Suprapubic skin (tissue), 3 donors: ENCODE results near the gene SLC12A8.

Experiments used
- CTCF ChIP-seq, 2 donors: fragments of 200-600 bp in 1 of 2; fragments of 450-650 bp in 1 of 2; sonication (generic) in 1 of 2; IDR thresholded peaks; one replicate each; pipeline ENCODE4 v1.5.1; 2016 to 2019; ENCODE audit warnings: antibody characterized with exemption in 2 of 2, mild to moderate bottlenecking in 1 of 2, moderate library complexity in 1 of 2
- POLR2AphosphoS5 ChIP-seq, 3 donors: sonication (generic); formaldehyde crosslinking; IDR thresholded peaks; one replicate each; pipeline ENCODE4 v1.6.1; 2017; ENCODE audit warnings: antibody characterized with exemption in 3 of 3

GRCh38 chr3:125140818-125141595 is 71.5 kb downstream of the SLC12A8 start:
- TF ChIP-seq CTCF (IDR thresholded peaks at IDR 0.05) (no peak), POLR2AphosphoS5 (IDR thresholded peaks at IDR 0.05) (no peak)
